ENCODE results near the gene FHOD3. TPM values are rescaled to one million over a fixed set of nuclear protein-coding genes. Genes with fewer than 3 reads are reported as not detected.

The FHOD3 gene
- total and polyA plus RNA-seq, 9 of the 15 experiments (the other 6 are each of a cell fraction or from before 2014, with no cell fraction given) = 0.11 TPM; not detected in 8

DNA sequence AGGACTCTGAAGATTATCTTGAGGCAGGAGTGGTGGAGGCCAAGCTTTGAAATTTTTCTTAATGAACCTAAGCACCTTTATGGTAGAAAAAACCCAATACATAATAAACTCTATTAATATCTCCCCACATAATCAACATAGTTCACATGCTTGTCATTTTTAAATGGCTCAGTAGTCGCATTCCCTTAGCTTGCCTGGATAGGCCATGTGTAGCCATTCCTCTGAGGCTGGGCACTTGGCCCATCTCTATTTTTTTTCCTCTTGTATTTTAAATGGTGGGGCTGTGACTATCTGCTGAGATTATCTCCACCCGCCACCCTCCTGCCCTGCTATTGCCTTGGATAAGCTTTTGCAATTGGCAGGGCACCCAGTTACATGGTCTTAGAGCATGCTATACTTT is 143.1 kb downstream of the FHOD3 start (continued):
- no peak for TF ChIP-seq REST (IDR thresholded peaks at IDR 0.05; ENCODE audit: borderline replicate concordance)
- TF ChIP-seq REST (CRISPR knock-in tag; IDR thresholded peaks at IDR 0.05; ENCODE audit: low read depth) = no peak
- no peak for TF ChIP-seq CLOCK (CRISPR knock-in tag; IDR thresholded peaks at IDR 0.05; ENCODE audit: borderline replicate concordance)
- TF ChIP-seq, protein P1, sequence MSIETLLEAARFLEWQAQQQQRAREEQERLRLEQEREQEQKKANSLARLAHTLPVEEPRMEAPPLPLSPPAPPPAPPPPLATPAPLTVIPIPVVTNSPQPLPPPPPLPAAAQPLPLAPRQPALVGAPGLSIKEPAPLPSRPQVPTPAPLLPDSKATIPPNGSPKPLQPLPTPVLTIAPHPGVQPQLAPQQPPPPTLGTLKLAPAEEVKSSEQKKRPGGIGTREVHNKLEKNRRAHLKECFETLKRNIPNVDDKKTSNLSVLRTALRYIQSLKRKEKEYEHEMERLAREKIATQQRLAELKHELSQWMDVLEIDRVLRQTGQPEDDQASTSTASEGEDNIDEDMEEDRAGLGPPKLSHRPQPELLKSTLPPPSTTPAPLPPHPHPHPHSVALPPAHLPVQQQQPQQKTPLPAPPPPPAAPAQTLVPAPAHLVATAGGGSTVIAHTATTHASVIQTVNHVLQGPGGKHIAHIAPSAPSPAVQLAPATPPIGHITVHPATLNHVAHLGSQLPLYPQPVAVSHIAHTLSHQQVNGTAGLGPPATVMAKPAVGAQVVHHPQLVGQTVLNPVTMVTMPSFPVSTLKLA (conservative IDR thresholded peaks at IDR 0.05) = no peak

Data from K562 (cell line).